Esophagus squamous epithelium (tissue), 5 donors: Measurements from ENCODE around the gene DTNB. TPM values are rescaled to one million over a fixed set of nuclear protein-coding genes. Genes with fewer than 3 reads are reported as not detected.

Experiments used
- DNase-seq: peaks from one replicate; lab custom pipeline; 2025; lab: John Stamatoyannopoulos, UW
- H3K27ac ChIP-seq, 4 donors: fragments of 200-600 bp; sonication (generic); one replicate each; pipeline ENCODE4 v1.5.1; 2016 to 2019; ENCODE audit warnings: mild to moderate bottlenecking in 1 of 4
- H3K27me3 ChIP-seq, 4 donors: fragments of 200-600 bp; sonication (generic); 1 replicate in 3 of 4; 2 replicates in 1 of 4; pipeline versions ENCODE4 v1.5.1 to v1.6.0; 2017 to 2021; ENCODE audit warnings: antibody characterized with exemption in 1 of 4
- H3K36me3 ChIP-seq, 3 donors: fragments of 200-600 bp; sonication (generic); one replicate each; pipeline ENCODE4 v1.5.1; 2016 to 2019
- H3K4me1 ChIP-seq, 3 donors: fragments of 200-600 bp; sonication (generic); one replicate each; pipeline ENCODE4 v1.5.1; 2017 to 2019
- H3K4me3 ChIP-seq, 4 donors: fragments of 200-600 bp; sonication (generic); 1 replicate in 3 of 4; 2 replicates in 1 of 4; pipeline ENCODE4 v1.5.1; 2016 to 2019; ENCODE audit warnings: mild to moderate bottlenecking in 2 of 4, moderate library complexity in 1 of 4
- H3K9me3 ChIP-seq, 3 donors: fragments of 200-600 bp; sonication (generic); one replicate each; pipeline ENCODE4 v1.5.1; 2016 to 2019
- CTCF ChIP-seq, 6 experiments: fragments of 450-650 bp in 4 of 6; fragments of 200-600 bp in 2 of 6; sonication (generic) in 2 of 6; IDR thresholded peaks; one replicate each; pipeline ENCODE4 v1.5.1; 2016 to 2019; ENCODE audit warnings: antibody characterized with exemption in 6 of 6, mild to moderate bottlenecking in 4 of 6, moderate library complexity in 4 of 6
- POLR2A ChIP-seq, 4 donors: fragments of 450-650 bp; IDR thresholded peaks; one replicate each; pipeline ENCODE4 v1.6.1; 2017; ENCODE audit warnings: antibody characterized with exemption in 4 of 4, mild to moderate bottlenecking in 4 of 4, moderate library complexity in 3 of 4
- WGBS, 2 donors: methylation state at CpG; one replicate each; pipeline ENCODE4 v1.1.5; 2018; 5-methylcytosine and 5-hydroxymethylcytosine counted together
- intact Hi-C: fragments of 100-400 bp; cut with DNase I; formaldehyde crosslinking; loops from one replicate; pipeline ENCODE4 v1.15.0; 2022
- total RNA-seq, 4 donors: library from RNA; depleted of rRNA; stranded (reverse); fragments of >200 nt; gene quantifications; one replicate each; pipeline ENCODE4 v1.1.0, GENCODE V29; 2016
- donor health status: DM: yes; HTN: yes; CAD: no.

The DTNB gene
- total RNA-seq, 4 donors from 2014 or later: 7.8 to 17.2 (median 9.6) TPM

GRCh38 chr2:25561136-25561850 is 112.1 kb downstream of the DTNB start:
- Histone ChIP-seq H3K4me1 (no peaks in the 10 kb centered on the region), H3K27ac (no peak overlapping the region), H3K27me3 (no peaks in the 10 kb centered on the region), H3K4me3 (no peak overlapping the region), H3K36me3 (no peaks in the 10 kb centered on the region), H3K9me3 (no peaks in the 10 kb centered on the region)
- 86 to 89% methylated on average over 5 of the region's 5 CpGs for WGBS, 2 donors
- TF ChIP-seq POLR2A (IDR thresholded peaks at IDR 0.05) (no peak), CTCF (IDR thresholded peaks at IDR 0.05) (no peak)
- no peak for DNase-seq
- intact Hi-C loops: no loop called here

- no peaks in the 10 kb centered on the region for H3K36me3 ChIP-seq
- no peak for DNase-seq
- H3K4me1 ChIP-seq: no peaks in the 10 kb centered on the region
- no peak for TF ChIP-seq POLR2A (IDR thresholded peaks at IDR 0.05)
- no peak for TF ChIP-seq CTCF (IDR thresholded peaks at IDR 0.05)
- no peaks in the 10 kb centered on the region for H3K27me3 ChIP-seq
- intact Hi-C loops: no loop called here
- no peak overlapping the region for H3K27ac ChIP-seq
- no peak overlapping the region for H3K4me3 ChIP-seq
- WGBS, 2 donors: 94 to 96% methylated on average over 10 of the region's 10 CpGs
- no peaks in the 10 kb centered on the region for H3K9me3 ChIP-seq
These were observed 114.2 kb downstream of the DTNB start for GRCh38 chr2:25559148-25559547.

- no peak for DNase-seq
- intact Hi-C loops: no loop called here
- no peaks in the 10 kb centered on the region for H3K36me3 ChIP-seq
These were observed 115.1 kb downstream of the DTNB start for GRCh38 chr2:25558262-25558661.

GRCh38 chr2:25557179-25558036 is 116.0 kb downstream of the DTNB start:
- no peaks in the 10 kb centered on the region for H3K36me3 ChIP-seq
- H3K27ac ChIP-seq: no peak overlapping the region
- no peaks in the 10 kb centered on the region for H3K27me3 ChIP-seq
- no peaks in the 10 kb centered on the region for H3K4me1 ChIP-seq
- intact Hi-C loops: no loop called here
- H3K9me3 ChIP-seq: no peaks in the 10 kb centered on the region
- 80 to 89% methylated on average over 6 of the region's 6 CpGs for WGBS, 2 donors
- no peak for DNase-seq
- no peak overlapping the region for H3K4me3 ChIP-seq
- no peak for TF ChIP-seq CTCF (IDR thresholded peaks at IDR 0.05)
- no peak for TF ChIP-seq POLR2A (IDR thresholded peaks at IDR 0.05)

More at GRCh38 chr2:25558262-25558661, 115.1 kb downstream of the DTNB start:
- H3K9me3 ChIP-seq: no peaks in the 10 kb centered on the region
- no peaks in the 10 kb centered on the region for H3K4me1 ChIP-seq
- TF ChIP-seq CTCF (IDR thresholded peaks at IDR 0.05) (no peak), POLR2A (IDR thresholded peaks at IDR 0.05) (no peak)
- 61 to 65% methylated on average over 2 of the region's 2 CpGs for WGBS, 2 donors
- peak overlapping the region in 1 of 4 donors; percentile 19 for H3K27ac ChIP-seq
- H3K27me3 ChIP-seq: no peaks in the 10 kb centered on the region
- H3K4me3 ChIP-seq: no peak overlapping the region

DNA sequence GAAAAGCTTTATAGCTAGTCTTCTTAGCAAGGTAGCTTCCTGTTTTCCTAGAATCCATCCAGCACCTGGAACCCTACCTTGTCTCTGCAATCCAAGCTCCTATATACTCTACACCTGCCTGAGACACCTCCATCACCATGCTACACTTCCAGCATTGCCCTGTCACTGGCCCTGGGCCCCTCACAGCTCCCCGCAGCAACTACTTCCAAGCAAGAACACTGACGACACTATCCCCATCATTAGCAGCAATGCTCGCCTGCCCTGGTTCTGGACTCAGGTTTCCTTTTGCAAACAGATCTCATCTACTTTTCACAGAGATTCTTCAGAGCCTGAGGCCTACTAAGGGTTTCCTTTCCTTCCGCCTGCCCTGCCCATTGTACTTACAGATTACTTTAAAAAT is 121.1 kb downstream of the DTNB start:
- Histone ChIP-seq H3K4me3 (no peak overlapping the region), H3K27me3 (no peaks in the 10 kb centered on the region), H3K36me3 (no peaks in the 10 kb centered on the region), H3K4me1 (no peaks in the 10 kb centered on the region), H3K27ac (no peak overlapping the region), H3K9me3 (no peaks in the 10 kb centered on the region)
- WGBS, 2 donors: 94 to 95% methylated on average over 4 of the region's 4 CpGs
- TF ChIP-seq POLR2A (IDR thresholded peaks at IDR 0.05) (no peak), CTCF (IDR thresholded peaks at IDR 0.05) (no peak)
- no peak for DNase-seq
- intact Hi-C loops: no loop called here
